Measurements from ENCODE around the gene ARHGAP1.
"Not testable (repeated sequence)": the region's sequence is repeated elsewhere in the genome, so short reads cannot be mapped to it uniquely, and the experiment has no call there.

Gene ARHGAP1

DNA sequence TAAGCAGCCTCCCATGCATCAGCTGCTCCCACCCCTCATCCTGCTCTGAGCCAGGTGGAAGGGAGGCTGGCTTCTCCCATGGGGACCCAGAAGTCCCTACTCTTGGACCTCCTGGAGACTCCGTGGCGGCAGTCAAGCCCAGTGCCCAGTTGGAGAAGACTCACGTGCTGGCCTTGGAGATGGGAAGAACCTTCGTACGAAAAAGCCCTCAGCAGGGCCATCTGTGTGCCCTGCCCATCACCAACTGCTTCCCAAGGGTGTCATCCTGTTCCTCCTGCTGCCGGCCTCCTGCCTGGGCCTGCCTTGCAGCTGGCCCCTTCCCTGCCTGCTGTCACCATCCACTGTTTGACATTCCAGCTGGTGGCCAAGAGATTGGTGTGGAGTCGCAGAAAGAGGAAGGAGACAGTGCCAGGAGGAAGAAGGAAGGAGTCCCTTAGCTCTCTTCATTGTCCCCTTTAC lies 28.0 kb downstream of the ARHGAP1 start:
- no peak for DNase-seq (ENCODE audit: low read depth)

DNA sequence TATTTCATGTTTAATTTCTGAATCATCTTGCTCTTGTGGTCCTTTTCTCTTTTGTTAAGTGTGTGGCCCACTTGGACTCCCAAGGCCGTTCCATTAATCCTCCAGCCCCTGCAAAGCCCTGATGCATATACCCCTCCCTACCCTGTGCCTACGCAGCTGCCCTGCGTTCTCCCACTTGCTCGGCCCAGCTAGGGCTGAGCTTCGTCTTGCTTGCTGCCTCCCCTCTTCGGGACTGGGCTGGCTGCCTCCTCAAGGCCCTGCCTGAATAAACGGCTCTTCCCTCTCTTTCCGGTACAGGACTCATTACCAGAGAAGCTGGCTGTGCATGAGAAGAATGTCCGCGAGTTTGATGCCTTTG lies 28.5 kb downstream of the ARHGAP1 start:
- DNase-seq (ENCODE audit: low read depth): no peak

DNA sequence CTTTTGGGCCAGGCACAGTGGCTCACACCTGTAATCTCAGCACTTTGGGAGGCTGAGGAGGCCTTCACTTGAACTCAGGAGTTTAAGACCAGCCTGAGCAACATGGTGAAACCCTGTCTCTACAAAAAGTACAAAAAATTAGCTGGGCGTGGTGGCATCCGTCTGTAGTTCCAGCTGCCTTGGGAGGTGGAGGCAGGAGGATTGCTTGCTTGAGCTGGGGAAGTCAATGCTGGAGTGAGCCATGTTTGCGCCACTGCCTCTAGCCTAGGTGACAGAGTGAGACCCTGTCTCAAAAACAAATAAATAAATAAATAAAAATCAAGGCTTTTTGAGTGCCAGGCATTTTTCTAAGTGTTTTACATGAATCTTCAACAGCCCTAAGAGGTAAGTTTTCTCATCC lies 29.9 kb downstream of the ARHGAP1 start:
- not testable (repeated sequence) for DNase-seq (ENCODE audit: low read depth)

DNA sequence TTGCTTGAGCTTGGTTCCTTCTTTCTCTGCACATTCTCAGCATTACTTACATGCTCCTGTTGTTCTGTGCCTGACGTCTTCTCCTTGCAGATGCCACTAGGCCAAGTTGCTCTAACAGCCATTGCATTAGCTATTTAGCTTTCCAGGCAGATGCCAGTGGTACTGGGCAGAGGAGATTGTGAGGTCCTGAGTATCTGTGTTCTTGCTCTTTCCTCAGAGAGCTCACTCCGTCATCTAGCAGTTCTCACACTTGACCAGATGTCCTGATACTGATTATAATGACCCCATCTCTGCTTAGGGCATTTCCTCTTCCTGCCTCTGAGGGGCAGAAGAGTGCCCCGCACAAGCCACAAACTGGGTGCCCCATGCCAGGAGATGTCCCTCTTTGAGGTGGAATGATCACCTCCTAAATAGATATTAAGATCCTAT lies 30.7 kb downstream of the ARHGAP1 start:
- no peak for DNase-seq (ENCODE audit: low read depth)

DNA sequence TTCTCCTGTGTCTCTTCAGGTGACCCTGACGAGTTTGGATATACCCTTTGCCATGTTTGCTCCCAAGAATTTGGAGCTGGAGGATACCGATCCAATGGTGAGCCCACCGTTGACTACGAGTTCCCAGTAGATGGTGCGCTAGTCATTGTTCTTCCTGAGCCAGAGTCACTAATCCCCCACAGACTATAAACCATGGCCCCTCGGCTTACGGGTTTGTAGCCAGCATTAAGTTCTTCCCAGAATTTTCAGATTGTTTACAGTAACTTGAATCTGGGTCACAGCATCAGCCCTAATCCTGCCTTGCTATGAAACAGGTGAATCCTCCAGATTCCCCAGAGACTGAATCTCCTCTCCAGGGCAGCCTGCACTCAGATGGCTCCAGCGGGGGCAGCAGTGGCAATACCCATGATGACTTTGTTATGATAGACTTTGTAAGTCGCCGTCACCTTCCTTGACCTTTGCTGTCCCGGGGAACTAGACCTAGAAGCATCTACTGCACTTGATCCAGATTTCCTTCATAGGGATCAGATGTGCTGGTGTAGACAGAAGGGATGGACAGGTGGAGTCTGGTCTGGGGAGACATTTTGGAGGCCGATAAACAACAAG lies 31.8 kb downstream of the ARHGAP1 start:
- DNase-seq (ENCODE audit: low read depth): no peak

DNA sequence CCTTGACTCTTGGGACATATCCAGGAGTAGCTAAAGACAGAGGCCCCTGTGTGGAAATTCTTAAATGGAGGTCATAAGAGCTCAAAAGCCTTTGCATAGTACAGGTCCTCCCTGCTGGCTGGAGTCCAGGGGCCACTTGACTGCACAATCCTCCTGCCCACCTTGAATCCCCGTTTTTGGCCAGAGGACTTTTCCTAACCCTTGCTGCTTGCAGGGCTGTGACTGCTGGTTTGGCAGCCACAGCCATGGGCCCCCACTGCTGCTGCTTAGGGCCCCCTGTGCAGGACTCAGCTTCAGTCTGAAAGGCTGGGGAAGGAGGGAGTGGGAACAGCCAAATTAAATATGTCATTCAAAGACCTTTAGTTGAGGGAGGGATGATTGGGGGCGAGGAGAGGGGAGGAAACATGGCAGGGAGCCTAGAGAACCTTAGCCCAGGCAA lies 33.4 kb downstream of the ARHGAP1 start:
- no peak for DNase-seq (ENCODE audit: low read depth)

DNA sequence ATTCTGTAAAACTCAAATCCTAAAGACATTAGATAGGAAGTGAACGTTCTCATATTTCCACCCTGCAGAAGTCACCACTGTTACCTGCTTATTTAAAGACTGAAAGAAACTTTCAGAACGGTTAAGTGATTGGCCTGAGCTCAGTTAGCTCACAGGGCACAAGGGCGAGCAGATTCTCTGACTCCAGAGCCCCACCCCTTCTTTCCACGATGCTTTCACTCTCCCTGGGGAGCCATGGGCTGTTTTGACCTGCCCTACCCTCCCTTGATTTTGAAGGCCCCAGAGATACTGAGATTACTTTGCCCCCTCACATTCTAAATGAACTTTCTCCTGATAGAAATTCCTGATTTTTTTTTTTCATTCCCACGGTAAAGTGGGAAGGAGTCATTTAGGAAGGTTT lies 33.9 kb downstream of the ARHGAP1 start:
- DNase-seq (ENCODE audit: low read depth): no peak

DNA sequence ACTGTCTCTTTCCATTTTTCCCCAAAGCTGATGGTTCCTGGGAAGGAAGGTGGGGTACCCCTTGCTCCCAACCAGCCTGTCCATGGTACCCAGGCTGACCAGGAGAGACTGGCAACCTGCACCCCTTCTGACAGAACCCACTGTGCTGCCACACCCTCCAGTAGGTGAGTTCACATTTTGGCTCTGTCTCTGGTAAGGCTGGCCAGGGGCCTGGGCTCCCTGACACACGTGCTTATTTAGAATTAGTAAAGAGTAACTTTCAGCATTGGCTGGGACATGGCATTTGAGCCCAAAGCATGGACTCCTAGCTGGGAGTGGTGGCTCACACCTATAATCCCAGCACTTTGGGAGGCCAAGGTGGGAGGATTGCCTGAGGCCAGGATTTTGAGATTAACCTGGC lies 35.1 kb downstream of the ARHGAP1 start:
- no peak for DNase-seq (ENCODE audit: low read depth)

DNA sequence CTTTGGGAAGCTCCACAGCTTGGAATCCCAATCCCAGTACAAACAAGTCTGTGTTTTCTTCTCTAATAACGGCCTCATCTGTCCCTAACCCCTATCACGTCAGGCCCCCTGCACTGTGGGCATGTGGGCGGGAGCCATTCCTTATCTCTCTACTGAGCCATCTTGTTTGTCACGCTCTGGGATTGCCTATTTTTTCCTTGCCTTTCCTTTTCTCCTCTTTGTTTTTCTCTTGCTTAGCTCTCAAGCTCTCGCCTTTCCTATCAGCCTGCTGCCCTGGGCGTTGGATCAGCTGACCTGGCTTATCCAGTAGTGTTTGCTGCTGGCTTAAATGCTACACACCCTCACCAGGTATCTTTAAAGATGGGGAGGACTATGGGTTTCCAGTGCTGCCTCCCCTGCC lies 35.8 kb downstream of the ARHGAP1 start:
- DNase-seq (ENCODE audit: low read depth): no peak

DNA sequence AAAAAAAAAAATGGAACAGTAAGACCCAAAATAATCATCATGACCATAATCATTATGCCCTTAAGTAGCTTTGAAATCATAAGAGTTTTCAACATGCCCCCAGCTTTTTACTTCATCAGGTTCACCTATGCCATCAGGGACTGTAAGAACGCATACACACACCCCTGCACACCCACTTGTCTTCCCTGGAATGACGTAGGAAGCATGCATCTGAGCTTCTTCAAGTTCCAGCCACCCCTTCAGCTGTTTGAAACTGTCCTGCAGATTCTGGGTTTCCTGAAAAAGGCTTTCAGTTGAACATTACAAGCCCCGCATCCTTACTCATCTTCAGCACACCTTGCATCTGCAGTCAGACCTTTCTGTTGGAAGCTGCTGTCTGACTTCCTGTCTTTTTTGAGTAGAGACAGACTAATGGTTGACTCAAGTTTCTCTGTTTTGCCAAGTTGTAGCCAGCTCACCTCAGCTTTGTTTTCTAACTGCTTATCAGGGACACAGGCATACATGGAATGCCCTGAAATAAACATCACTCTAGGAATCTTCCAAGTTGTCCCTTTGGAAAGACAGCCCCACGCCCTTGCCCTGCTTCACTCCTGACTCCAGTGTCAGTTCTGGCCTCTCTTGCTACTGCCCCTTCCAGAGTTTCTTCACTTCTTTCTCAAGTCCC lies 37.0 kb downstream of the ARHGAP1 start:
- DNase-seq (ENCODE audit: low read depth): no peak

DNA sequence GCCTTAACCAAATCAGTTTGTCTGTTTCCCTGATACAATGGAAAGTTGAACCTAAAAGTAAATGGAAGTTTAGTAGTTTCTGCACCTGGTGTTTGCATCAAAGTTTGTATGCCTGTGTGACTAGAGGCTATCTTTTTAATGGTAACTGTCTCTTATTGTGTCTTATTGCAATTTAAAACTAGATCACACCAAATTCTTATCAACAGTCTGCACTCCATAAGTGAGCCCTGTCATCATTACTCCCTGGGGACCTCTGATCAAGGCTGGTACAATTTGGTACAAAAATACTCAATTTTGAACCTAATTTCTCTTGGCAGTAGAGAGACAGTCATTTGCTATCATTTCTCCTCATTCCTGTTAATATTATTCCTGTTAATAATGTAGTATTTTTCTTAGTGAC lies 38.1 kb downstream of the ARHGAP1 start:
- no peak for DNase-seq (ENCODE audit: low read depth)

DNA sequence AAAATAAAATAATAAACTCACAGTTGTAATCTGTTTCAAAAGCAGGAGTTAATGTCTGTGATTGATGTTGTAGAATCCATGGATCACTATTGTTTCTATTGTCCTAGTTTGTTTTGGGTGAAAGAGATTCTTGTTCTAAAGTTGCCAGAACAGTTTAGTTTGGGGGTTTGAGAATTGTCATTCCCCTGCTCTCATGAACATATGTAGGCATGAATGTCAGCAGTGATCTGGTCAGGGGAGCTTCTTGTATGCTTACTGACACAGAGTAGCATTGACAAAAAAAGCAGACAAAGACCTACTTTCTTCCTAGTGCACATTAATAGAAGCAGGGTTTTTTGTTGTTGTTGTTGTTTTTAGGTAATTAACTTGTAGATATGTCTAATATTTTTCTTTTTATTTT lies 38.6 kb downstream of the ARHGAP1 start:
- DNase-seq (ENCODE audit: low read depth): no peak

DNA sequence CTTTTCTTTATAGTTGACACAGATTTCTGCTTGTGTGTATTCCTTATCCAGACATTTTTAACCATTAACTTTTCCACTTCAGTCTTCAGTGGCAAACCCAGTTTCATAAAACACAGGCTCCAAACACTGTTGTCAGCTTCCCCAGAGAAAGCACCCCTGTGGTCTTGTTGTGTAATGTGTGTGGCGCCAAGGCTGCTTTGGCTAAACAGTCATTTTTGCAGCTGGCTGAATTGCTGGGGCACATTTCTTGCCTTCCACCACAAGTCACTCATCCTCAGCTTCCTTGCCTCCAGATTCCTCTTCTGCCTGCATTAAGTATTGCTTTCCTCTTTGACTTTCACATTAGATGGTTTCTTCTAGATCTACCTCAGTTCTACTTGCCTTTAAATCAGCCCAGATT lies 40.5 kb downstream of the ARHGAP1 start:
- DNase-seq (ENCODE audit: low read depth): no peak

DNA sequence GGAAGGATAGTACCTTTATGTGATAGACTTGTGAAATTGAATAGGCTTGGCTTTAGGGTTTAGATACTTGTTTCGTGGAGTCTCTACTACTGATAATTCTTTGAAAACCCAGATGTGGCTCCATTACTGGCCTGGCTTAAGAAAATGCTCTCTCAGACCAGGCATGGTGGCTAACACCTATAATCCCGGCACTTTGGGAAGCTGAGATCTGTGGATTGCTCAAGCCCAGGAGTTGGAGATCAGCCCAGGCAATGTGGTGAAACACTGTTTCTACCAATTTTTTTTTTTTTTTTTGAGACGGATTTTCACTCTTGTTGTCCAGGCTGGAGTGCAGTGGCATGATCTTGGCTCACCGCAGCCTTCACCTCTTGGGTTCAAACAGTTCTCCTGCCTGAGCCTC lies 42.2 kb downstream of the ARHGAP1 start:
- DNase-seq (ENCODE audit: low read depth): no peak

DNA sequence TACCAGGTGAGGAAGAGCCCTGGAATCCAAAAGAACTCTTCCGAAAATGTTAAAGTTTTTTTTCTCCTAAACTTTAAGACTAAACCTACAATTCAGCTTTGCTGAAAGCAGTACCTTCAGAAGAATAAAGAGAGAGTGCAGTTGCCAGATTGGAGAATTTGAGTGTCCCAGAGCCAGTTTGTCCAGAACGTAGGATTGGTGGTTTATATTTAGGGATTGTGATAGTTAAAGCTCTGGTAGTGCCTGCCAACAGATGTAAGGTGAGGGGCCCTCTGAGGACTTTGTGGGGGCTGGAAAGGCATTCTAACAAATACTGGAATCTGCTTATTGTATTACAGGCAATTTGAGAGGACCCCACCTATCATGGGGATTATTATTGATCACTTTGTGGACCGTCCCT lies 43.2 kb downstream of the ARHGAP1 start:
- DNase-seq (ENCODE audit: low read depth): no peak

DNA sequence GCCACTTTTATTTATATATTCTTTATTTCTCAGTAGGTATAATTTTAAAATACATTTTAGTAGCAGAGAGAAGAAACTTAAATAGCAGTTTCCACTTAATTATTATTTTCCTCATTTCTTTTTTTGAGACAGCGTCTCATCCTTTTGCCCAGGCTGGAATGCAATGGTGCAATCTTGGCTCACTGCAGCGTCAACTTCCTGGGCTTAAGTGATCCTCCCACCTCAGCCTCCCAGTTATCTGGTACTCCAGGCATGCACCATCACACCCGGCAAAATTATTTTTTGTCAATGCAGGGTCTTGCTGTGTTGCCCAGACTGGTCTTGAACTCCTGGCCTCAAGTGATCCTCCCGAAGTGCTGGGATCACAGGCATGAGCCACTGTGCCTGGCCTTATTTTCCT lies 44.8 kb downstream of the ARHGAP1 start:
- no peak for DNase-seq (ENCODE audit: low read depth)

DNA sequence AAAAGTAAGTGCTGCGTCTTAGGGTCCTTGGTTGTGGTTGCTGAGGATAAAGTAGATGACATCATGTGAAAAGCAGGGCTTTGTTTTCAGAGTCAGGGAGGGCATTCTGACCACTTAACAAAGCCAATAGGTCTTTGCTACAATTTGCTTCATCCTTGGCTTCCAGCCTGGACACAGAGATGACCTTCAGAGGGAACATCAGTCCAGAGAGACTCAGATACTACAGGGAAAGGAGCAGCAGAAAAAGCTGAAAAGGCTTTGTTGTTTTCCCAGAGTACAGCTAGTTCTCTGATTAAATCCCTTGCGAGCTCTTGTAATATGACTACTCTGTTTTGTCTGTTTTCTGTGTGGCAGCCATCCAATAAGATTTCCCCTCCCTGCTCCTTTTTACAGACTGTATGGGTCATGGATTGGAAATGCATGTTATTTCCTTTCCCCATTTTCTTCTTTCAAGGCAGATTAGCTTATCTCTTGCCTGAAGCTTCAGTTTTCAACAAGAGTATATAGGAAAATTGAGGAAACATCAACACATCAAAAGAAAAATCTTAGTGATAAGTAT lies 51.2 kb downstream of the ARHGAP1 start:
- DNase-seq (ENCODE audit: low read depth): no peak

DNA sequence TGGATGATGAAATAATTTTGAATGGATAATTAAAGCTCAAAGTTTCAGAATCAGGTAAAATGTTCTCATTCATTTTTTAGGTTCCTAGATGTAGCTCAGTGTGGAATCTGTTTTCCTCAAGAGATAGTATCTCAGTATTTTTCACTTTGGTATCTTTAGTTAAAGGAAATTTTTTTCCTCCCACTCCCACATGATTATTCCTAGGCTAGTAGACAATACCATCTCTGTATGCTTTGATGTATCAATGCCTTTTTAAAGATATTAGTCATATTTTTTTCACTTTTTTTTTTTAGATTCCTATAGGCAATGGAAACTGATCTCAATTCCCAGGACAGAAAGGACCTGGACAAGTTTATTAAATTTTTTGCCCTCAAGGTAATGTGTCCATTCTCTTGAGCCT lies 56.4 kb downstream of the ARHGAP1 start:
- DNase-seq (ENCODE audit: low read depth): no peak

DNA sequence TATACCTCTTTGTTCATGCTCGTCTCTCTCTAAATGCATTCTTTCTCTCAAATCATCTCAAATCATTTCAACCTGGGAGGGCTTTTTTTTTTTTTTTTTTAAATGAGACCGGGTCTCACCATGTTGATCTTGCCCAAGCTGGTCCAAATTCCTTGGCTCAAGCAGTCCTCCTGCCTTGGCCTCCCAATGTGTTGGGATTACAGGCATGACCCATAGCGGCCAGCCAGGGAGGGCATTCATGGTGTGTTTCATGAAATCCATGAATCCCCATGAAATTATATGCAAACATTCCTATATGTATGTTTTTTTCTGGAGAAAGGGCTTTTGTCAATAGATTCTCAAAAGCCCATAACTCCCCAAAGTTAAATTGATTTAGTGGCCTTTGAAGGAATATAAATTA lies 56.9 kb downstream of the ARHGAP1 start:
- no peak for DNase-seq (ENCODE audit: low read depth)

DNA sequence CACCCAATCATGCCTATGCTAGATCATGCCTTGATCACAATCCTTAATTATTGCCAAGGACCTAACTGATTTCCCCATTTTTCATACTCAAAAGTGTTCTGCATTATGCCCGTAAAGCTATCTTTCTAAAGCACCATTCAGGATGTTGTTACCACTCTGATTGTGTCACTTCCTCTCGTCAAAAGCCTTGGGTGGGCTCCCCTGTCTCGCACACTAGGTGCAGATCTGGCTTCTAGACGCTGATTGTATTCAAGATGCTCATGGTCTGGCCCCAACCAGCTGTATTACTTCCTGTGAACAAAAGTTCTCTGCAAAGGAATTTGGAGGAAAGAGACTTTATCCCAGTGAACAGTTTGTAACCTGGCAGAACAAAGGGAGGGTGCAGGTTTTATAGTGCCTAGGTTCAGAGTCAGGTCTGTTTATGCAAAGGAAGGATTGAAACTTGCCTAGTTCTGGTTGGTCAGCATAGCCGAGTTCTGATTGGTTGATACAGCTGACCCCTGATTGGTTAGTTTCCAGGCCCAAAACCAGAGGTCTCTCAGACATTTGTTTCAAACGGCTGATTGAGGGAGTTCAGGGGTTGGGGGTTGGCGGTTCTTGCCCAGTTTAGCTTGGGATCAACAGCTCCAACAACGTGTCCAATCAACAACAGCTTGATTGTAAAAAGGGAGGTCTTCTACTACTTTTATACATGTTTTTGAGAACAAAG lies 57.6 kb downstream of the ARHGAP1 start:
- DNase-seq (ENCODE audit: low read depth): no peak

DNA sequence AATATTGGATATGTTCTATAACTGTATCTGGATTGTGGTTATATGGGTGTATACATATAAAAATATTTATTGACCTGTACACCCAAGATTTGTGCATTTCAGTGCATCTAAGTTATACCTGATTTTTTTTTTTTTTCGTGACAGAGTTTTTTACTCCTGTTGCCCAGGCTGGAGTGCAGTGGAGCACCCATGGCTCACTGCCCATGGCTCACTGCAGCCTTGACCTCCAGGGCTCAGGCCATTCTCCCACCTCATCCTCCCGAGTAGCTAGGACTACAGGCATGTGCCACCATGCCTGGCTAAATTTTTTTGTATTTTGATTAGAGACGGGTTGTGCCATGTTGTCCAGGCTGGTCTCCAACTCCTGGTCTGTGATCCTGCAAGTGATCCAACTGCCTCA lies 58.8 kb downstream of the ARHGAP1 start:
- no peak for DNase-seq (ENCODE audit: low read depth)

DNA sequence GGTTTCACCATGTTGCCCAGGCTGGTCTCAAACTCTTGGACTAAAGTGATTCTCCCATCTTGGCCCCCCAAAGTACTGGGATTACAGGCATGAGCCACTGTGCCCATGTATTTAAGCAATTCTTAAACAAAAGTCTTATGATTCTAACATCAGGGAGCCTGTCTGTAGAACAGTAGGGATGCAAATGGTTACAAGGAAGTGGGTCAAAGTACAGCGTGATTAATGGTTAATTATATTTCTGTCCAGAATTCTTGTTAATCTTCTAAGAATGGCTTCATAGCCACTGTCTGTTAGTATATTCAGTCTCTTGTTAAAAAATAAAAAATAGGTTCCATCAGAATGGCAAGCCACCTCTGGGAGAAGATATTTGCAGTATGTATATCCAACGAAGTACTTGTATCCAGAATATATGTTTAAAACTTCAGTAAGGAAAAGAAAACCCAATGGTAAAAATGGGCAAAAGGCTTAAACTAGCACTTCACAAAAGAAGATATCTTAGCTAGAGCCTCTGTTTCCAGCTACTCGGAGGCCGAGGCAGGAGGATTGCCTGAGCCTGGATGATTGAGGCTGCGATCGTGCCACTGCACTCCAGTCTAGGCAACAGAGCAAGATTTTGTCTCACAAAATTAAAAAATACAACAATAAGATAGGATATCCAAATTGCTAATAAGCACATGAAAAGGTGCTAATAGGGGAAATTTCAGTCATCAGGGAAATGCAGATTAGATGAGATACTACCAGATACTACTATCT lies 60.2 kb downstream of the ARHGAP1 start:
- no peak for DNase-seq (ENCODE audit: low read depth)
